Measurements from ENCODE around the gene DPH5.

Gene DPH5

DNA sequence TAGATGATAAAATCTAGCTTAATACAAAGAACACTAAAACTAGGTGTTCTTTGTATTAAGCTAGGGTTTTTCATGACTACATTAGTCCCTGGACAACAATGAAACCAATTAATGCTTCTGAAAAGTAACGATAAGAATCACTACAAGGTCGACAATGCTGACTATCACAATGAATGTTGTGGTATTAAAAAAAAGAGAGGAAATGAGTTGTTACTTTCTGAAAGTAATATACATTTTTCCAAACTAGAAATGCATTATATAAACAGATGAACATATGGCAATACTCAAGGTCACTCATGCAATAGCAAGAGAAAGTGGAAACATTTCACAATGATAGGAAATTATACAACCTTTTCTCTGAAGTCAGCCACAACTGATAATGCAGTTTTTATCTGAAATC is 19.0 kb downstream of the DPH5 start:
- no peaks in the 10 kb centered on the region for H3F3A ChIP-seq (ENCODE audit: insufficient read depth)
- TF ChIP-seq EZH2phosphoT487 (conservative IDR thresholded peaks at IDR 0.05; ENCODE audit: low read length): no peak
- TF ChIP-seq, protein P1, sequence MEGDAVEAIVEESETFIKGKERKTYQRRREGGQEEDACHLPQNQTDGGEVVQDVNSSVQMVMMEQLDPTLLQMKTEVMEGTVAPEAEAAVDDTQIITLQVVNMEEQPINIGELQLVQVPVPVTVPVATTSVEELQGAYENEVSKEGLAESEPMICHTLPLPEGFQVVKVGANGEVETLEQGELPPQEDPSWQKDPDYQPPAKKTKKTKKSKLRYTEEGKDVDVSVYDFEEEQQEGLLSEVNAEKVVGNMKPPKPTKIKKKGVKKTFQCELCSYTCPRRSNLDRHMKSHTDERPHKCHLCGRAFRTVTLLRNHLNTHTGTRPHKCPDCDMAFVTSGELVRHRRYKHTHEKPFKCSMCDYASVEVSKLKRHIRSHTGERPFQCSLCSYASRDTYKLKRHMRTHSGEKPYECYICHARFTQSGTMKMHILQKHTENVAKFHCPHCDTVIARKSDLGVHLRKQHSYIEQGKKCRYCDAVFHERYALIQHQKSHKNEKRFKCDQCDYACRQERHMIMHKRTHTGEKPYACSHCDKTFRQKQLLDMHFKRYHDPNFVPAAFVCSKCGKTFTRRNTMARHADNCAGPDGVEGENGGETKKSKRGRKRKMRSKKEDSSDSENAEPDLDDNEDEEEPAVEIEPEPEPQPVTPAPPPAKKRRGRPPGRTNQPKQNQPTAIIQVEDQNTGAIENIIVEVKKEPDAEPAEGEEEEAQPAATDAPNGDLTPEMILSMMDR (IDR thresholded peaks at IDR 0.05; ENCODE audit: insufficient read depth, low read length, poor library complexity, severe bottlenecking): no peak
- no peaks in the 10 kb centered on the region for H3K9me2 ChIP-seq (replicated peaks; ENCODE audit: insufficient read depth, low read length)
- H2AFZ ChIP-seq (ENCODE audit: low read depth, low read length, severe bottlenecking): no peak overlapping the region
- 0 out of 2 replicates have a peak, but pooled peaks cover 7% of the 10 kb centered on the region for H3K36me3 ChIP-seq (ENCODE audit: low read length)
- H3K4me2 ChIP-seq (ENCODE audit: low read depth, low read length, poor library complexity, severe bottlenecking): no peak overlapping the region
- H3K9ac ChIP-seq (ENCODE audit: low read length): no peak overlapping the region
- H3K79me2 ChIP-seq (ENCODE audit: insufficient read depth, low read length): no peaks in the 10 kb centered on the region
- no peaks in the 10 kb centered on the region for H3K27me3 ChIP-seq (ENCODE audit: low read length)
- no peaks in the 10 kb centered on the region for H3K9me3 ChIP-seq (ENCODE audit: insufficient read depth, low read length)
- no peak overlapping the region for H3K27ac ChIP-seq (ENCODE audit: low read depth, low read length)
- no peak overlapping the region for H3K4me3 ChIP-seq (ENCODE audit: insufficient read depth, low read length, poor library complexity, severe bottlenecking)
- no peaks in the 10 kb centered on the region for H4K20me1 ChIP-seq (ENCODE audit: low read depth, low read length)

DNA sequence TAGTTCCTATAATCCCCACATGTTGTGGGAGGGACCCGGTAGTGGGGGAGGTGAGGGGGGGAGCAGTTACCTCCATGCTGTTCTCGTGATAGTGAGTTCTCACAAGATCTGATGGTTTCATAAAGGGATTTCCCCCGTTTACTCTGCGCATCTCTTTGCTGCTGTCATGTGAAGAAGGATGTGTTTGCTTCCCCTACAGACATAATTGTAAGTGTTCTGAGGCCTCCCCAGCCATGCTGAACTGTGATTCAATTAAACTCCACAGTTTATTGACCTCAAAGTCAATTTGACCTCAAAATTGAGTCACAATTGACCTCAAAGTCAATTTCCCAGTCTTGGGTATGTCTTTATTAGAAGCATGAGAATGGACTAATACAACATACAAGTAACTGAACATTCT is 19.7 kb downstream of the DPH5 start:
- H3K4me2 ChIP-seq (ENCODE audit: low read depth, low read length, poor library complexity, severe bottlenecking): no peak overlapping the region
- H2AFZ ChIP-seq (ENCODE audit: low read depth, low read length, severe bottlenecking): no peak overlapping the region
- H3K9ac ChIP-seq (ENCODE audit: low read length): no peak overlapping the region
- no peaks in the 10 kb centered on the region for H3K9me2 ChIP-seq (replicated peaks; ENCODE audit: insufficient read depth, low read length)
- no peak overlapping the region for H3K27ac ChIP-seq (ENCODE audit: low read depth, low read length)
- TF ChIP-seq, protein P1 (IDR thresholded peaks at IDR 0.05; ENCODE audit: insufficient read depth, low read length, poor library complexity, severe bottlenecking): no peak
- TF ChIP-seq EZH2phosphoT487 (conservative IDR thresholded peaks at IDR 0.05; ENCODE audit: low read length): no peak
- no peaks in the 10 kb centered on the region for H3F3A ChIP-seq (ENCODE audit: insufficient read depth)
- no peaks in the 10 kb centered on the region for H3K27me3 ChIP-seq (ENCODE audit: low read length)
- H4K20me1 ChIP-seq (ENCODE audit: low read depth, low read length): no peaks in the 10 kb centered on the region
- H3K9me3 ChIP-seq (ENCODE audit: insufficient read depth, low read length): no peaks in the 10 kb centered on the region
- no peak overlapping the region for H3K4me3 ChIP-seq (ENCODE audit: insufficient read depth, low read length, poor library complexity, severe bottlenecking)
- 0 out of 2 replicates have a peak, but pooled peaks cover 2% of the 10 kb centered on the region for H3K36me3 ChIP-seq (ENCODE audit: low read length)
- no peaks in the 10 kb centered on the region for H3K79me2 ChIP-seq (ENCODE audit: insufficient read depth, low read length)

DNA sequence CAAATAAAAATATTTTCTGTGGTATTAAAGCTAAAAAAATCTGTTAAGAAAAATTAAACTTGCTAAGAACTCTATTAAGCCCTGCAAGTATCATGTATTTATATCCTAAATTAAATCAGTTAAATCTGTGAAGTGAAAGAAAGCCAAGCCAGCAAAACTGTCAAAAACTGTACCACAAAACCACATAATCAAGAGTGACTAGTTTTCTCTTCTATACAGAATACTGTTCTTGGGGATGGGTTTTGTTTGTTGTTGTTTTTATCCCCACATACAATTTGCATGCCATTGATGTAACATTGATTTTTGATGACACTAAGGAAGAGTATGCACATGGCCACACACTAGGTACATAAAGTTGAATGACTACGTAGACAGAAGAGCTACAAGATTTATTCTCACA is 20.4 kb downstream of the DPH5 start:
- no peak for TF ChIP-seq EZH2phosphoT487 (conservative IDR thresholded peaks at IDR 0.05; ENCODE audit: low read length)
- TF ChIP-seq, protein P1 (IDR thresholded peaks at IDR 0.05; ENCODE audit: insufficient read depth, low read length, poor library complexity, severe bottlenecking): no peak
- Histone ChIP-seq H2AFZ (ENCODE audit: low read depth, low read length, severe bottlenecking) (no peak overlapping the region), H3K9me2 (replicated peaks; ENCODE audit: insufficient read depth, low read length) (no peaks in the 10 kb centered on the region), H3F3A (ENCODE audit: insufficient read depth) (no peaks in the 10 kb centered on the region), H3K27ac (ENCODE audit: low read depth, low read length) (no peak overlapping the region), H4K20me1 (ENCODE audit: low read depth, low read length) (no peaks in the 10 kb centered on the region), H3K9me3 (ENCODE audit: insufficient read depth, low read length) (no peaks in the 10 kb centered on the region), H3K79me2 (ENCODE audit: insufficient read depth, low read length) (no peaks in the 10 kb centered on the region), H3K36me3 (ENCODE audit: low read length) (0 out of 2 replicates have a peak, but pooled peaks cover 2% of the 10 kb centered on the region), H3K4me2 (ENCODE audit: low read depth, low read length, poor library complexity, severe bottlenecking) (no peak overlapping the region), H3K4me3 (ENCODE audit: insufficient read depth, low read length, poor library complexity, severe bottlenecking) (no peak overlapping the region), H3K27me3 (ENCODE audit: low read length) (no peaks in the 10 kb centered on the region), H3K9ac (ENCODE audit: low read length) (no peak overlapping the region)

Data from SU-DHL-6 (cell line).